Measurements from ENCODE around the gene DMD.

Gene DMD

GRCh38 chrX:31320740-31321139 is 1890.6 kb downstream of the DMD start:
- TF ChIP-seq CTCF (IDR thresholded peaks at IDR 0.05; ENCODE audit: borderline replicate concordance, insufficient read depth, low read depth, low read length) = no peak
- H3K4me3 ChIP-seq (ENCODE audit: low read depth, low read length) = no peak overlapping the region

- H3K4me3 ChIP-seq (ENCODE audit: low read depth, low read length) = no peak overlapping the region
- TF ChIP-seq CTCF (IDR thresholded peaks at IDR 0.05; ENCODE audit: borderline replicate concordance, insufficient read depth, low read depth, low read length) = no peak
Measured at GRCh38 chrX:31319586-31319985, 1891.8 kb downstream of the DMD start.

- H3K4me3 ChIP-seq (ENCODE audit: low read depth, low read length) = no peak overlapping the region
- no peak for TF ChIP-seq CTCF (IDR thresholded peaks at IDR 0.05; ENCODE audit: borderline replicate concordance, insufficient read depth, low read depth, low read length)
Measured at GRCh38 chrX:31318866-31319265, 1892.5 kb downstream of the DMD start.

GRCh38 chrX:31316340-31316991 is 1894.9 kb downstream of the DMD start:
- TF ChIP-seq CTCF (IDR thresholded peaks at IDR 0.05; ENCODE audit: borderline replicate concordance, insufficient read depth, low read depth, low read length) = no peak
- no peak overlapping the region for H3K4me3 ChIP-seq (ENCODE audit: low read depth, low read length)

GRCh38 chrX:31314921-31315320 is 1896.4 kb downstream of the DMD start:
- H3K4me3 ChIP-seq (ENCODE audit: low read depth, low read length) = no peak overlapping the region
- no peak for TF ChIP-seq CTCF (IDR thresholded peaks at IDR 0.05; ENCODE audit: borderline replicate concordance, insufficient read depth, low read depth, low read length)

- no peak overlapping the region for H3K4me3 ChIP-seq (ENCODE audit: low read depth, low read length)
- no peak for TF ChIP-seq CTCF (IDR thresholded peaks at IDR 0.05; ENCODE audit: borderline replicate concordance, insufficient read depth, low read depth, low read length)
Measured at GRCh38 chrX:31307952-31308351, 1903.4 kb downstream of the DMD start.

- no peak overlapping the region for H3K4me3 ChIP-seq (ENCODE audit: low read depth, low read length)
- TF ChIP-seq CTCF (IDR thresholded peaks at IDR 0.05; ENCODE audit: borderline replicate concordance, insufficient read depth, low read depth, low read length) = no peak
Measured at GRCh38 chrX:31302573-31303075, 1908.7 kb downstream of the DMD start.
